NCI-H82 treated with DMSO at 0.1 percent for 48 hours (cell line): ENCODE measurements around the gene UBTF.

ENCODE experiments used
- DNase-seq: peaks from one replicate; lab custom pipeline; 2025; ENCODE audit not compliant: unreplicated experiment; lab: John Stamatoyannopoulos, UW

Gene UBTF

GRCh38 chr17:44174427-44174826 is 45.0 kb downstream of the UBTF start:
- DNase-seq = no peak

GRCh38 chr17:44171931-44172455 is 47.5 kb downstream of the UBTF start:
- no peak for DNase-seq

- DNase-seq = no peak
Measured at GRCh38 chr17:44170499-44171201, 48.8 kb downstream of the UBTF start, which contains the start of gene ASB16. Gene ASB16 (plus strand): TSS chr17:44170704. CDS start chr17:44170790, 86 bp downstream.

GRCh38 chr17:44170135-44170498 is 49.4 kb downstream of the UBTF start:
- no peak for DNase-seq

- DNase-seq = no peak
Measured at GRCh38 chr17:44167181-44167861, 52.2 kb downstream of the UBTF start.

- no peak for DNase-seq
Measured at GRCh38 chr17:44164476-44164875, 55.0 kb downstream of the UBTF start.

GRCh38 chr17:44159519-44160210 is 59.8 kb downstream of the UBTF start:
- no peak for DNase-seq

GRCh38 chr17:44155488-44155887 is 64.0 kb downstream of the UBTF start:
- no peak for DNase-seq
